Globus pallidus (tissue), 1 donor: ENCODE measurements around the gene SLC6A17.

Experiments used
- DNase-seq: peaks from one replicate; pipeline ENCODE4 v3.0.0-alpha.2; 2015; ENCODE audit warnings: low spot score

SLC6A17 gene

GRCh38 chr1:110242062-110242461, 91.8 kb downstream of the SLC6A17 start:
- no peak for DNase-seq

GRCh38 chr1:110242731-110243130, 92.4 kb downstream of the SLC6A17 start:
- DNase-seq: no peak

GRCh38 chr1:110243146-110243545, 92.9 kb downstream of the SLC6A17 start:
- DNase-seq: no peak

- no peak for DNase-seq
Measured at GRCh38 chr1:110243574-110243973, 93.3 kb downstream of the SLC6A17 start.

- DNase-seq: no peak
Measured at GRCh38 chr1:110245876-110246620, 95.8 kb downstream of the SLC6A17 start.

- no peak for DNase-seq
Measured at GRCh38 chr1:110248746-110249145, 98.5 kb downstream of the SLC6A17 start.

- no peak for DNase-seq
Measured at GRCh38 chr1:110249256-110249655, 99.0 kb downstream of the SLC6A17 start.

GRCh38 chr1:110250008-110250407, 99.7 kb downstream of the SLC6A17 start:
- DNase-seq: no peak

GRCh38 chr1:110250749-110251148, 100.5 kb downstream of the SLC6A17 start:
- no peak for DNase-seq
